ENCODE data around the gene NDUFB10.
"Not testable (repeated sequence)": the region's sequence is repeated elsewhere in the genome, so short reads cannot be mapped to it uniquely, and the experiment has no call there.

The NDUFB10 gene

DNA sequence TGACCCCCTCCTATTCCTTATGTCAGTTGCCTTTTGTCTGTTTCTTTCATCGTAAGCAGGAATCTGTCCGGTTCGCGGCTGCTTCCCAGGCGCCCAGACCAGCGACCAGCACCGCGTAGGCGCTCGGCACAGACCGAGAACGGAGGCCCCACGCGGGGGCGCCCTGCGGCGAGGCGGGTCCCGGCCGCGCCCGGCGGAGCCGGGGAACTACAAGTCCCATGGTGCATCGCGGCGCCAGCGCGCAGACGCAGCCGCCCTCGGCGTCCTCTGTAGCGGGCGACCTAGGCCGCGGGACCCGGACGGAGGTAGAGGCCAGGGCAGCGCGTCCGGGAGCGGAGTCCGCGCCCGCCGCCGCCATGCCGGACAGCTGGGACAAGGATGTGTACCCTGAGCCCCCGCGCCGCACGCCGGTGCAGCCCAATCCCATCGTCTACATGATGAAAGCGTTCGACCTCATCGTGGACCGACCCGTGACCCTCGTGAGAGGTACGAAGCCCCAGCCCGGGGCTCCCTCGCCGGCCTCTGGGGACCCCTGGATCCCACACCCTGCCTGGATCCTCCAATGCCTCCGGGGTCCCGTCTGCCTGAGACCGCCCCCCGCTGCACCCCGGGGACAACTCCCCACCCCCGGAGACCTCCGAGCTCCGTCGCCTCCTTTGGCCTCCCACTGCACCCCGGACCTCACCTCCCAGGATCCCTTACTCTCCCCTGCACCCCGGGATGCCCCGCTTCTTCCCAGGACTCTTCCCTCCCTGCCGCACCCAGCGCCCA is at the start of gene NDUFB10:
Gene NDUFB10, plus strand, starts transcription at position 270 of the 771 bp plus-strand sequence. Its CDS starts 87 bp downstream, at position 357.
- no peak for DNase-seq (ENCODE audit: low read depth, low spot score)

DNA sequence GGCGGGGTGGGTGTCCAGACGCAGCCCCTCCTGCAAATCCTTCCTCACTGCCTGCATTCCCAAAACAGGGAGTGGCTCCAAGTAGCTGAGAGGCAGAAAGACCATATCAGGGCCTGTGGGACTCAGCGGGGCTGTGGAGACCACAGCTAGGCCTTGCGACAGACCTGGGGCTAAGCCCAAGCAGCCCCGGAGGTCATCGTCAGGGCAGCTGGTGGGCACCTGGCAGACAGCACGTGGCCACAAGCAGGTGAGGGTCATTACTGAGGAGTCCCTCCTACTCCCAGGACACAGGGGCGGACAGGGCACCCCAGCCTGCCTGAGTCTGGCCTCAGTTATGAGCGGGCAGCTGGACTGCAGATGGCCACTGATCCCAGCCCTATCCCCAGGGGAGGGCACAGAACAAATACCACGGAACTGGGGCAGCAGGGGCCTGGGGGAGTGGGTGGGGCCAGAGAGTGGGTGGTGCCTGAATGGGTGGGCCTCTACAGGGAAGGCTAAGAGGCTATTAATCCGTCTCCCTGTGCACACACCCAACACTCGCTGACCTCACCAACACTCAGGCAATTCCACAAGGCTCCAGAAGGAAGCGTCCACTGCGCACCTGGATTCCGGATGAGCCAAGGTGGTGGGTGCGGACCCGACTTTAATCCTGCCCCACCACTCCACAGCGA is 49.6 kb upstream of the NDUFB10 start:
- DNase-seq (ENCODE audit: low read depth, low spot score), result no peak

DNA sequence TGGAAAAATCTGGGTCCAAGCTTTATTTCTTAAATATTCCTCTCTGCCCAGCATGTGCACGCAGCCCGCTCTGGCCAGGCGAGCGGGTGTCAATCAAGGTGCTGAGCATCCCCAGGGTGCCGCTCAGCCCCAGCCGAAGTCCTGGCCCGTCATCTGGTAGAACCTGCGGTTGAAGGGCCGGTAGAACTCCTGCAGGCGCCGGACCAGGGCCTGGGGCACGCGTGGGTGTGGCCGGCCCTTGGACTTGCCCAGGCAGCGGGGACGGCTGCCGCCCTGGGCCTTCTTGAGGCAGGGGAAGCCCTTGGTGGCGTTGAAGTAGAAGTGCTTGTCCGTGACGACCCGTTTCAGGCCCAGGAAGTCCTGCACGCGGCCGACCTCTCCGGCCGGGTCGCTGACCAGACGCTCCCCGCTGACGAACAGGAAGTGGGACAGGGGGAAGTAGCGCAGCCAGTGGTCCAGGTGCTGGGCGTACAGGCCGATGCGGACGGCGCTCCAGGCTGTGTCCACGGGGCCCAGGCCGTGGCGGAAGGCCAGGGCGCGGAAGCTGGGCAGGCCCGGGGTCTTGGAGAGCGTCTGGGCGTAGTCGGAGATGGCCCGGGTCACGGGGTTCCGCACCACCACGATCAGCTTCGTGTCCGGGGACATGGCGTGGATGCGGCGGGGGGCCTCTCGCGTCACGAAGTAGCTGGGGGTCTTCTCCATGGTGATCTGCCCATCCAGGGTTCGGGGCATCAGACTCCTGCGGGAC is 47.7 kb upstream of the NDUFB10 start:
- DNase-seq (ENCODE audit: low read depth, low spot score), result no peak

GRCh38 chr16:1912215-1912543 is 47.2 kb upstream of the NDUFB10 start:
- no peak for DNase-seq (ENCODE audit: low read depth, low spot score)

GRCh38 chr16:1913327-1914083 is 45.8 kb upstream of the NDUFB10 start:
- no peak for DNase-seq (ENCODE audit: low read depth, low spot score)

GRCh38 chr16:1914084-1914608 is 45.2 kb upstream of the NDUFB10 start:
- no peak for DNase-seq (ENCODE audit: low read depth, low spot score)

- no peak for DNase-seq (ENCODE audit: low read depth, low spot score)
Measured at GRCh38 chr16:1914988-1915387, 44.4 kb upstream of the NDUFB10 start.

DNA sequence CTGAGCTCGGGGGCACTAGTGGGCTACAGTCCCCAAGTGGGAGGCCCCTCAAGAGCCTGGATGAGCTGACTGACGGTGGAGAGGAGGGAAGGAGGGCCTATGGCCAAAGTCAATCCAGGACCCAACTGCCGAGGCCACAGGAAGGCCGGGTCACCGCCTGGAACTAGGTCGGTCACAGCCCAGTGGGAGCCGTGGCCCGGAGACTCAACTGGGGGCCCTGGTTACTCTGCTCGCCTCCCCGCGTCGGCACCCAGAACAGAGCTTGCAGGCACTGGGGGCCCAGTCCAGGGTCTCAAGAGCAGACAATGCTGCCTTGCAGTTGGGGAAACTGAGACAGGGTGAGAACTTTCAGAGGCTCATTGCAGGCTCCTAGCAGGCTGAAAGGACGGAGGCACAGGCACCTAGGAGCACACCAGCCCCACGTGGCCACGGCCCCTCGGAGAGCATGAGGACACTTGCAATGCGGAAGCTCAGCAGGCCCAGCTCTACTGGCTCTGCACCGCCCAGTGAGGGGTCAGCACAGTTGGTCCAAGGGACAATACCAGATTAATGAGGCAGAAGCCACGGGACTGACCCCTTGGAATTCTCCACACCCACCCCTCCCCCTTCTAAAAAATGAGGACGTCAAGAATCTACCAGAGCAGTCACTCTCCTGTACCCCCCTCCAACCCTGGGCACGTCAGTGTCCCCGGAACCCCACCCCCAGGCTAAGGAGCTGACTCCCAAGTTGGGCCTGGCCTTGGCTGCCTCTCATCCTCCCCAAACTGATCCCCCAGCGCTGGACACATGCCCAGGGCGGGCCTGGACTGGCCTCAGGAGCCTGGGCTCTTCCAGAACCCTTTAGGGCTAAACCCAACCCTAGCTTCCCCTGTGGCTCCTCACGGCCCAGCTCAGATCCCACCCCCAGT is 43.4 kb upstream of the NDUFB10 start:
- DNase-seq (ENCODE audit: low read depth, low spot score), result no peak

- no peak for DNase-seq (ENCODE audit: low read depth, low spot score)
Measured at GRCh38 chr16:1916640-1916990, 42.7 kb upstream of the NDUFB10 start.

DNA sequence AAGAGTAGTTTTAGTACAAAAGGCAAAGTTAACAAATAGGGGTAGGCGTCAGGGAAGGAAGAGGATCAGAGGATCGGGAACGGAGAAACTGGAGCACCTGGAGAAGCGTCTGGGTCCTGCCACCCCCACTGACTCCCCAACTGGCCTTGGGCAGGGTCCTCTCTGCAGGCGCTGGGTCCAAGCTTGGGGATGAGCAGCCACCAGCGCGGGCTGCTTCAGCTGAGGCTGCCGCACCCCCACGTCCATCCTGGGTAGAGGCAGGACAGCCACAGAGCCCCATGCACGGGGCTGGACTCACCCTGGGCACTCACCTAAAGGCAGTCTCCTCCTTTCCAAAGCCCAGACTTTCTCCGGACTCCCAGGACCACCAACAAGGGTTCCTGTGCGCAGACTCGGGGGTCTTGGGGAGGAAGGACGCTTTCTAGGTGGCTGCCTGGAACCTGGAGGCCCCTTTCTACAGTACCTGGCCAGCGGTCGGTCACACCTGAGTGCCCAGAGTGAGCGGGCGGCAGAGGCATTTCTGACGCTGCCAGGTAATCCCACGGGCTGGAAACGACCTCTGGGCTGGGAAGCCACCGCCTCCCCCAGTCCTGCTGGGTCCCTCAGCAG is 42.2 kb upstream of the NDUFB10 start:
- DNase-seq (ENCODE audit: low read depth, low spot score), result no peak

GRCh38 chr16:1917665-1918350 is 41.5 kb upstream of the NDUFB10 start:
- no peak for DNase-seq (ENCODE audit: low read depth, low spot score)

GRCh38 chr16:1918351-1919326 is 40.7 kb upstream of the NDUFB10 start, which contains the start of gene HS3ST6:
TSS of gene HS3ST6 (minus strand) at chr16:1918415. CDS start at chr16:1918323, 92 bp downstream.
- no peak for DNase-seq (ENCODE audit: low read depth, low spot score)

DNA sequence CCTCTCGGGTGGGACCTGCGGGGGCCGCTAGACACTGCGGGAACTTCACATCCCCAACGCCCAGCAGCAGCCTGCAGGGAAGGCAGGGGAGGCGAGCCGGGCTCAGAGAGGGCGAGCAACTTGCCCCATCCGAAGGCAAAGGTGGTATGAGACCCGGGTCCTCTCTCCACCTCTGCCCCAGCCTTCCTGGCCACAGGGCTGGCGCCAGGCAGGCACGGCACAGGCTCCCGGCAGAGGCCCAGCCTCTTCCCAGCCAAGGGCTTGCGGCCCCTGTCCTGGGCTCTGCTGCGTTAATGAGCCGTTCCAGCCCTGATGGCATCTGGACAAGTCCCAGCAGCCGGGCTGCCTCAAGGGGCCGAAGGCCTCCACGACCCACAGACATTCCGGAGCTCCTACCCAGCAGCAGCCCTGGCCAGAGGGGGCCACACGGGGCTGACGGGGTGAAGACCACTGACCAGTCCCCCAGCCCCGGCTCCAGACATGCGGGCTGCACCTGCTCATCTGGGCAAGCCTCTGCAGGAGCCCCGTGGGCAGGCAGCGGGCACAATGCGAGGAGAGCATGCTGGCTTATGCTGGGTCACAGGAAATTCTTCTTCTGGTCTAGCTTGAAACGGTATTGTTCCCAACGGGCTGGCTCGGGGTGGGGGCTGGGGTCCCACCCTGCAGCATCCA is 39.9 kb upstream of the NDUFB10 start:
- no peak for DNase-seq (ENCODE audit: low read depth, low spot score)

DNA sequence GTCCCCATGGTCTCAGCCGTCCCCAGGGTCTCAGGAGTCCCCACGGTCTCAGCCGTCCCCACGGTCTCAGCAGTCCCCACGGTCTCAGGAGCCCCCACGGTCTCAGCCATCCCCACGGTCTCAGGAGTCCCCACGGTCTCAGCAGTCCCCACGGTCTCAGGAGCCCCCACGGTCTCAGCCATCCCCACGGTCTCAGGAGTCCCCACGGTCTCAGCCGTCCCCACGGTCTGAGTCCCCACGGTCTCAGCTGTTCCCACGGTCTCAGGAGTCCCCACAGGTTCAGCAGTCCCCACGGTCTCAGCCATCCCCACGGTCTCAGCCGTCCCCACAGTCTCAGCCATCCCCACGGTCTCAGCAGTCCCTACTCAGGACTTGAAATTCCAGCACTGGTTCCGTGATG is 39.2 kb upstream of the NDUFB10 start:
- not testable (repeated sequence) for DNase-seq (ENCODE audit: low read depth, low spot score)

DNA sequence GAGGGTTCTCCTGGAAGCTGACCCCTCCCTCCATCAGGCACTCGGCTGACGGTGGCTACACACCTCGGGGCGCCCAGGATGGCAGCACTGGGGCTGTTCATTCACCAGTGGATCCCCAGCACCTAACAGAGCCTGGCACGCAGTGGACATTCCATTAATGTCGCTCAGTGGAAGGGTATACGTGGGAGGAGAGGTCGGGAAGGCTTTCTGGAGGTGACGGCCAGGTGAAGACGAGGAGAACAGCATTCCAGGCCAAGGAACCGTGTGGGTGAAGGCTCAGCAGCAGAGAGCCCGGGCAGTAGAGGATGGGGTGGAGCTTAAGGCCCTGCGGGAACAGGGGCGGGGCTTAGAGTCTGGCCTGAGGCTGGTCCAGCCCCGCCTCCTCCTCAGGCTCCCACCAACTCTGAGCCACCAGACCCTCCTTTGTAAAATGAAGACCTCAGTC is 38.6 kb upstream of the NDUFB10 start:
- DNase-seq (ENCODE audit: low read depth, low spot score), result no peak

DNA sequence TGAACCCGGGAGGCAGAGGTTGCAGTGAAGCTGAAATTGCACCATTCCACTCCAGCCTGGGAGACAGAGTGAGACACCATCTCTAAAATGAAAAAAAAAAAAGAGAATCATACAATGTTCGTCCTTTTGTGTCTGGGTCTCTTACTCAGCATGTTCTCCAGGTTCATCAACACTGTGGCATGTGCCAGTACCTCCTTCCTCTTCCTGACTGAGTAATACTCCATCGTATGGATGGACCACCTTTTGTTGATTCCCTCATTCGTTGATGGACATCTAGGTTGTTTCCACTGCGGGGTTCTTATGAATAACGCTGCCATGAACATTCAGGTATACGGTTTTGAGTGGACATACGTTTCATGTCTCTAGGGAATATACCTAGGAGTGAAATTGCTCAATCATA is 37.0 kb upstream of the NDUFB10 start:
- no peak for DNase-seq (ENCODE audit: low read depth, low spot score)

DNA sequence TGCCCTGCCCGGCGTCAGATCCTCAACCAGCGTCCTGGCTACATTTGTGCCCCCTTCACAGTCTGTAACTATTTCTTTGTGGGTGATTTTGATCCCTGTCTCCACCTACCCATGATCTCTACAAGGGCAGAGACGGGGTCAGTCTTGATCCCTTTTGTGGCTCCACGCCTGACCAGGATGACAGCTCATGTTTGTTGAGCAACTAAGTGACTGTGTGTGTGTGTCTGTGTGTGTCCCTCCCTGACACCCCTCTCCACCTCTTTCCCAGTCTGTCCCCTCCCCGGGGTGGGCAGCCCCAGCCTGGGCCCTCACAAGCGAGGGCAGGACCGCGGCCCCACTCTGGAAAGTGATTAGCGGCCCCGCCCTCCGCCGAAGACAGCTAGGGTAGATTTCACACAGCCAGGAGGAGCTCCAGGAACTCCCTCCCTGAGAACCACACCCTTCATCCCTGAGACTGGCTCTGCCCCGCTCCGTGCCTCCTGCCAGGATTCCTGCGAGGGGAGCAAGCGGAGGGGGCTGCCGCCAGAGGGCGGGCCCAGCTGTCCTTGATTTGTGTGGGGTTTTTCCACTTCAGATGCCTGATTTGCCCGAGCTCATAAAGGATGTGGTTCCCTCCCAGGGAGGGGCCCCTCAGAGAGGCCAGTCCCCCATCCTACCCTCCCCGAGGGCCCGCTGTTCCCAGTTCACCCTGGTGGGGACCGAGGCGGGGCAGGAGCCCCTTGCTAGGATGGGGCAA is 35.9 kb upstream of the NDUFB10 start:
- DNase-seq (ENCODE audit: low read depth, low spot score), result no peak

All from brain pericyte (primary cell).